Measurements from ENCODE around the gene RAB6B.

Gene RAB6B

DNA sequence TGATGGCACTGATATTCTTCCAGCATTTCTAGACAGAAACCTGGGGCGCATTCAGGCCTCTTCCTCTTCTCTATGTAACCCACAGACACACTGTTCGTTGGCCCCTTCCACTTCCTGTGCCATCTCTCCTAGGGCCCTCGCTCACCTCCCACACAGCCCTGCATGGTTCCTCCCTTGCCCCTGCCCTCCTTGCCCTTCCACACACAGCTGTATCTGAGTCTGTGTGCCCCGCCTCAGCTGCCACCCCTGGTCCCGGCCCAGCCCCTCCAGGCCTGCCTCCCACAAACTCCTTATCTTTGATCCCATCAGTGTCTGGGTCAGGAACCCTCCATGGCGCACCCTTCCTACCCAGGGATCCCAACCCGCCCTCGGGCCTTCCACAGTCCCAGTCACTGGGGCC is 37.9 kb downstream of the RAB6B start:
- no peak for DNase-seq (ENCODE audit: low read depth, low spot score)

DNA sequence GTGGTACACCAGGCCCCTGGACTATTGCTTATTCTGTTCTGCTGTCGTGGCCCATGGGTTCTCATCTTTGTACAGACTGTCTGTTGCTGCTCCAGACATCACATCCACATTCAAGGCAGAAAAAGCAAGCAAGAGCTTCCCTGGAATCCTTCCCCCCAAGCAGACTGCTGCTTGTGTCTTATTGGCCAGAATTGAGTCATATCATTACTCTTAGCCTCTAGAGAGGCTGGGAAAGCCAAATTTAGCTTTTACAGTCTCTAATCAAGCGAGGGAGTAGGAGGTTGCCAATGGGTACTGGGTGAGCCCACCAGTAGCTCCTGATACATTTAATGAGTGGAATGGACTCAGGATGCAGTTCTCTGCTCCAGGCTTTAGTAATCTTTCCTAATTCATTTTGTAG is 39.4 kb downstream of the RAB6B start:
- no peak for DNase-seq (ENCODE audit: low read depth, low spot score)

DNA sequence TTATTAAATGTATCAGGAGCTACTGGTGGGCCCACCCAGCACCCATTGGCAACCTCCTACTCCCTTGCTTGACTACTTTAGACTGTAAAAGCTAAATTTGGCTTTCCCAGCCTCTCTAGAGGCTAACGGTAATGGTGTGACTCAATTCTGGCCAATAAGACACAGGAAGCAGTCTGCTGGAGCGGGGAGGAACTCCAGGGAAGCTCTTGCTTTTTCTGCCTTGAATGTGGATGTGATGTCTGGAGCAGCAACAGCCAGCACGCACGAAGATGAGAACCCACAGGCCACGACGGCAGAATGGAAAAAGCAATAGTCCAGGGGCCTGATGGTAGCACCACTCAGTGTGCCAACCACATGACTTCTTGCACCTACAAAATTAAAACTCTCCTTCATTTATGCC is 39.9 kb downstream of the RAB6B start:
- DNase-seq (ENCODE audit: low read depth, low spot score) = no peak

DNA sequence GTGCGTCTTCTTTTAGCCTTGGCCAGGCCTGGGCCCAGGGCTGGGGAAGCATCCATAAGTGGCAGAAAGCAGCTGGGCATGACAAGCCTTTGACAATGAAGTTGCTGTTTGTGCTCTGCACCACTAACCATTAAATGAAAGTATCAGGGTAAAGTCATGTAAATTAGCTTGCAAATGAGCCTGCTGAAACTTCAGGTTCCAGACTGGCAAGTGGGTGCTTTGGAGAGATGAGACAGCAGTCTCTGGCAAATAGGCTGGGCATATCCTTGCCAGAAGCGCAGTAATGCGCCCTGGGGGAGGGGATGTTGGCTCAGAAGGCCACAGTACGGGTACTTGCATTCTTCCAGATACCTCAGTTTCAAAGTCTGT is 40.7 kb downstream of the RAB6B start:
- no peak for DNase-seq (ENCODE audit: low read depth, low spot score)

DNA sequence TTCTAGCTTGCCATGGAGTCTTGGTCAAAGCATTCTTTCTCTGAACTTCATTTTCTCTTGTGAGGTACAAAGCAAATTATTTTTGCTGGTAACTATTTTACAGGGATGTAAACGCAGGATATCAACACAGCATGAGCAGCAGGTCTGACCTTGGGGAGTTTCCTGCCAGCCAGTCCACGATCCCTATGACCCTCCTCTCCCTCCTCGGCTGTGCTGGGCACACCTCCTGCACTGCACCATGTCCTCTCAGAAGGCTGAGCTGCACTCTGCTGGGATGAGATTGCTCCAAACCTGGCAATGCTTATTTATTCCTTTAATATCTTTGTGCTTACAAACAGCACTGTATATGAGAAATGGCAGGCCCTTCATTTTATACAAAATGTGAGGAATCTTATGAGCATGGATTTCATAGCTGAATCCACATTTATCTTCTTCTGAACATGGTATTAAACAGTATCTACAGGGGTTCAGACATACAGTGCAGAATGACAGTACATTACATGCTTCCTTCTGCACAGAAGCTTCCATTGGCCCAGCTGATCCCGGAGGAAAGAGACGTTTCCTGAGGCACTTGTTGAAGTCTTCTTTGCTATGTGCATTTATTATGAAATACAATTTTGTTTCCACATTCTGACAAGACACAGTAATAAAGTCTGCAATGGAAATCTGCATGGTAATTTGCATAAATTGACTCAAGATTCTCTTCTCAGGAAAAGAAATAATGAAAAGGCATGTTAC is 41.2 kb downstream of the RAB6B start:
- DNase-seq (ENCODE audit: low read depth, low spot score) = no peak

DNA sequence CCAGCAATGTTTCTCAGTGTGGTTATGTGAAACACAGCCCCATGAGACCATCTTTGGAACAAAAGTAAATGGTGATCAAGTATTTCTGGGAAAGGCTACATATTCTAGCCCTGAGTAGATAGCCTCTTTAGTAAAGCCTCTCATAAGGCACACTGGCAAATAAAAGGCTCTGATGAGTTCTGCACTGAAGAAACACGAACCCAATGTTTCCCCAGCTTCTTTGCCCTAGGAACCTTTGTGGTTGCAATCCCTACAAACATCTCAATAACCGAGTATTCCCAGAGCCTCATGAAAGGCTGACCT is 41.8 kb downstream of the RAB6B start:
- DNase-seq (ENCODE audit: low read depth, low spot score) = no peak

DNA sequence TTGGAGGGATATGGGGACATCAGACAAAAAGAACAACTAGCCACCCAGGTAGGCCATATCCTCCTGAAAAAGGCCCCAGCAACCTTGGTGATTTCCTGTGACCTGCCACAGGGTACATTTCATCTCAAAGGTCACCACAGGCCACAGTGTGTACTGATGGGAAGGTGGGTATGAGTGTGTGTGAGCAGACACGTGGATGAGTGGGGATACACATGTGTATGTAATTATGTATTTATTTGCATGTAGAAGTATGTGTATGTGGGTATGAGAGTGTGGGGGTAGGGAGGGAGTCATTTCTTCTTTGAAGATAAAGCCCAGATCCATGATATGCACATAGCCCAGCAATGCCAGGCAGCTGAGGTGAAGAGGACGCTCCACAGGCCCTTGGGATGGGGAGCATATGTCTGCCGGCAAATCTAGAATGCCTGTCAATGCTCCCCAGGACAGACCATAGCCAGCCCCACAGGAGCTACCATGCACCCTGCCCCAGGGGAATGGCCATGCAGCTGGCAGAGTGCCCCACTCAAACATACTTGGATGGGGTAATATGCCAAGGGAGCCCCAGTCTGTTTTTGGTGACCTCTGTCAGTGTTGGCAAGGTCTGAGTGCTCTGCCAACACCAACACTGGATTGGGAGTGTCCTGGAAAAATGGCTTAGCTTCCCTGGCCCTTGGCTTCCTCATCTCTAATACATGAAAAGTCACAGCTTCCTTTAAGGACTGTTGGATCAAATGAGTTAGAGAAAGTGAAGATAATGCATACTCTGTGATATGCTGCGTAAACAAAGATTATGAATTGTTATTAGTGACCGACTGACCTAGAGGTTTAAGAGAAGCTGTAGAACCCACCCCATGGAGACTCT is 42.4 kb downstream of the RAB6B start:
- DNase-seq (ENCODE audit: low read depth, low spot score) = no peak

DNA sequence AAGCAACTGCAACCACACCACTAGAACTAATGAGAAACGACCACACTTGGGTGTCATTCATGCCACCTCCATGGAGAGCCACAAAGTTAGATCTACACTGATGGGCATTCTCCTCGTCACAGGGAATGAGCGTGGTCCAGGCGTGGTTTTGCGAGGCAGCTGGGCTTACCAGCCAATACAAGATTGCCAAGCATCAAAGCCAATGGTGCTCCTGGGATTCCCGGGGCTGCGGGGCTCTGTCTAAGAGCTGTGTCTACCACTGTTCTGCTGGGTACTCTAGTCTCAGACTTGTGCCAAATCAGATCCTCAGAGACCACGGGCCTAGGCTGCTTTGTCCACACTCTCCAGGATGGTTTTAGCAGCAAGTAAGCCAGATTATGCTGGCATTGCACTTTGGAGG is 43.8 kb downstream of the RAB6B start:
- DNase-seq (ENCODE audit: low read depth, low spot score) = no peak

DNA sequence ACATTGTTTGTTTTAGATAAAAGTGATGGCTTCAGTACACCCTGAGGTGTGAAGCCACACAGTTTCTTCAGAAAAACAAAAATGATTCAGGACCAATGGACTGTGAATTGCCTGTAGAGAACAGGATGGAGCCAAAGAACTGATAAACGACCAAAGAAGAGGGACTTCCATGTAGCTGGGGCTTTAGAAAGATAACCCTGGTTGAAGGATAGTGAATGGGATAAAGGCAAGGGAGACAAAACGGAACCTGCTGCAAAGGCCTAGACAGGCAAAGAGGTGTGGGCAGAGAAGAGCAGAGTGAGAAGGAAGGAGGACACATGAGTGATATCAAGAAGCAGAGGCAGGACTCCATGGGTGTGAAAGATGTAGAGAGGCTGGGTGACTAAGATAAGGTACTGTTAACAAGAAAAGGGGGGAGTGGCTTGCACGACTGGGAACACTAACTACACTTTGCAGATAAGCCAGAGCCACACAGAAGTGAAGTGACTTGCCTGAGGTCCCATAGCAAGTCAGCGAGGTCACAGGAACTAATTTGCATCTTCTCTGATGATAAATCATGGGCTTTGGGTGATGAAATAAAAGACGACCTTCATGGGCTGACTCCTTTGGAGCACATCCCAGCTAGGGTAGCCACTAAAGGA is 44.3 kb downstream of the RAB6B start:
- DNase-seq (ENCODE audit: low read depth, low spot score) = no peak

DNA sequence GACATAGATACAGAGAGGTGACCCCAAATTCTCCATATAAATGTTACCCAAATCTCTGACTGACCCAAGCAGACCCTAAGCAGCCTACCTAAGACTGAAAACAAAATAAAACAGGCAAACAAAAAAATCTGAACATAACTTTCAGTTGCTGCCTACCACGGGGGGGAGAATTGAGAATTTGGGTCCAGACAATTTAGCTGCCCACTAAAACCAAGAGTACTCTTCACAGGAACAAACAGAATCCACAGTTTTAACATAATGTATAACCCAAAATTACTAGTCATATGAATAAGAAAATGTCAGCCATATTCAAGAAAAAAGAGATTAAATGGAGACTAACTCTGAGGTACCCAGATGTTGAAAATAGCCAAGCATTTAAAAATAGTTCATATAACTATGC is 45.6 kb downstream of the RAB6B start:
- DNase-seq (ENCODE audit: low read depth, low spot score) = no peak

DNA sequence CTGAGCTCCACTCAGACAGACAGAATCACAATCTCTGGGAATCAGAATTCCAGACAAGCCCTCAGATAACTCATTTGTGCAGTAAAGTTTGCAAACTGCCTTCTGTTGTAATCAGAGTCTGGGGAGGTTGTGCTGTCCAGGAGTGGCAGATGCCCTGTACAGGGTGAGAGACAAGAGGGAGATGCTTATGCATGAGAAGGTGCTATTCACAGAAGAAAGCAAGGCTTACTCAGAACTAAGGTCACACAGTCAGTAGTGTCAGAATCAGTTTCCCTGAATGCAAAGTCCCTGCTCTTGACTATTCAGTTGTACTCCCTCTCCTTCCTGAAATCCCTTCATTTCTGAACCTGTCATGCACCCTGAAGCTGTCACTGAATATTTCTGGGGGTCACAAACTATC is 46.3 kb downstream of the RAB6B start:
- DNase-seq (ENCODE audit: low read depth, low spot score) = no peak

DNA sequence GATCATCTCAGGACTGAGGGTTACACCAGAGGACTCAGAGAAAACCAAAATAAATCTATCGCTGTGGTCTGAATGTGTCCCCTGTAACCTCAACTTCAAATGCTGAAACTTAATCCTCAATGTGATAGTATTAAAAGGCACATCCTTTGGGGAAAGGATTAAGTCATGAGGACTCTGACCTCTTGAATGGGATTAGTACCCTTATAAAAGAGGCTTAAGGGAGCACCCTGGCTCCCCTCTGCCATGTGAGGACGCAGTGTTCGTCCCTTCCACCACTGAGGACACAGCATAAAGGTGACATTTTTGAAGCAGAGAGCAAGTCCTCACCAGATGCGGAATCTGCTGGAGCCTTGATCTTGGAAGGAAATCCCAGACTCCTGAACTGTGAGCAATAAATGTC is 50.6 kb downstream of the RAB6B start:
- no peak for DNase-seq (ENCODE audit: low read depth, low spot score)

DNA sequence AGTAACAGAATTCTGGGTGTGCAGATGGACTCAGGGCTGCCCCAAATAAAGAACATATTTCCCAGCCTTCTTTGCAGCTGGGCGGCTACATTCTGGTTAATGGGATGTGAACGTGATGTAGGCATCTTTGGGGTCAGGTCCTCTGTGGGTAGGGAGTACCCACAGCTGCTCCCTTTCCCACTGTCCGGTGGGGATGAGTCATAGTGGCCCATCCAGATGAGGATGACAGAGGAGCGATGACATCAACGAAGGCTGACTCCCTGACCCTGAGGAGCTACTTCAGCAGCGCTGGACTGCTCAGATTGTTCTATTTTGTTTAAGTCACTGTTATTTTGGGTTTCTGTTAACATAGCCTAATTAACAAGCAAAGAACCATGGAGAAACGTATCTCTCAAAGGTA is 52.0 kb downstream of the RAB6B start:
- DNase-seq (ENCODE audit: low read depth, low spot score) = peak; percentile 33

DNA sequence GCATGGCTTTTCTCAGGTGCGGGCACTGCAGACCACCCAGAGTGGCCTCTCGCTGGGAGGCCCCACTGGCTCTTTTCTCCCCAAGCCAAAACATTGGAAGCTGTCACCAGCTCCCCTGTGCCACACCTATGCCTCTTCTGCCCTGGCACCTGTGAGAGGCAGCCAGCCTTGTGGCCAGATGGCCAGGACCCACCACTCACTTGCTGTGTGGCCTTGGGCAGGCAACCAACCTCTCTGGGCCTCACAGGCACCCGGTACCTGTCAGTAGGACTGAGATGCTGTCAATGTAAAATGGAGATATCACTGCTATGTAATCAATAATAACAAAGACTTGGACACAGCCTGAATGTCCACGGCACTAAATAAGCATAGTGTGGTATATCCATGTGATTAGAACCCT is 53.5 kb downstream of the RAB6B start:
- DNase-seq (ENCODE audit: low read depth, low spot score) = no peak

DNA sequence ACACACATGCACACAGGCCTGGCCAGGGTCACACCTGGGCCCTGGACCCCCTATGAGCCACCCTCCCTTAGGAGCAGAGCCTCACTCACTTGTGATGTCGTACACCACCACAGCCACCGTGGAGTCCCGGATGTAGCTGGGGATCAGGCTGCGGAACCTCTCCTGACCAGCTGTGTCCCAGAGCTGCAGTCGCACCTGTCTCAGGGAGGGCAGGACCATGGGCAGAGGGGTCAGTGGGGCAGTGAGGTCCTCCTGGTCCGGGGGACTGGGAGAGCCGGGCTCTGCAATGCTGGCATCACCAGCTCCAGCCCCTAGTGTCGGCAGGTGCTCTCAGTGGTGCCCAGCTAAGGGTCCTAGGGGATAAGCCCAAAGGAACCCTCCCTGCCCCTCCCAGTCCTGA is 54.5 kb downstream of the RAB6B start:
- no peak for DNase-seq (ENCODE audit: low read depth, low spot score)

DNA sequence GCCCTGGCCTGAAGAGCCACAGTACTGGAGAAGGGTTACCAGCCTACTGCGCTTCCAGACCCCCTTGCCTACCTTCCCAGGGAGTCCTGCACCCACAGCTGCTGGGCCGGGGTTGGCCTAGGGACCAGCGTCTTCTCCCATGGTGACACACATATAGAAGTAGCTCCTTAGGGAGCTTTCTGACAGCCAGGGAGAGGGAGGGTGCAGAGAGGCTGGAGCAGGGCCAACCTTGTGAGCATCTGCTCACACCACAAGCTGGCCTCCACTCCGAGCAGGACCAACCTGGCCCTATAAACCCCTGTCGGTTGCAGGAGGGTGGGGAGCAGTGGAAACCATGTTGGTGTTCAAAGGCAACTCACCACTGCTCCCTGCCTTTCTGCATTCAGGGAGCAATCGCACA is 54.9 kb downstream of the RAB6B start:
- DNase-seq (ENCODE audit: low read depth, low spot score) = no peak

DNA sequence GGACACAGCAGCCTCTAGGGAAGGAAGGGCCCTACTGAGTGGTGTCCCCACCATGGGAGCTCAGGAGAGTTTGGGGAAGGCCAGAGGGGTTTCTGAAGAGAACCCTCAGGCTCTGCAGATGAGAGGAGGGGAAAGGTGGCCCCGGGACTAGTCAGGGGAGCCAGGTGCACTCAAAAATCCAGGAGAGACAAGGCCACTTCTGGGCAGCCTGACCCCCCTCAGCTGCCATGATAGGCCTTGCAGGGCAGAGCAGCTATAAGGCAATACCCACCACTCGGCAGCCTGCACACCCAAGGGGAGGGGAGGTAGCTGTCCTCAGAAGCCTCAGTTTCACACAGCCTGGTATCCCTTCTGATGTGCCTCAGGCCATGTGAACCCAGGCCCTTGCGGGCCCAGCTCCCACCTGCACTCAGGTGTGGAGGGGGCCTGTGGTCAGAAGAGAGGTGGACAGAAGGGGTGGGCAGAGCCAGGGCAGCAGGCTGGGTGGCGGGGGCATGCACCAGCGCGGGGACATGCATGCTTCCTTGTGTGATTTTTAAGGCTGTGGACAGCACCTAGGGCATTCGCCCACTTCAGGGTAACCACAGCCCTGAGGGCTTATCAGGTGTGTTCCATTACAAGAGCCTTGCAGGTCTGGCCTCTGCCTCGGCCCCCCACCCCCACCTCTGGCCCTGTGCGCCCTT is 55.5 kb downstream of the RAB6B start:
- DNase-seq (ENCODE audit: low read depth, low spot score) = no peak

DNA sequence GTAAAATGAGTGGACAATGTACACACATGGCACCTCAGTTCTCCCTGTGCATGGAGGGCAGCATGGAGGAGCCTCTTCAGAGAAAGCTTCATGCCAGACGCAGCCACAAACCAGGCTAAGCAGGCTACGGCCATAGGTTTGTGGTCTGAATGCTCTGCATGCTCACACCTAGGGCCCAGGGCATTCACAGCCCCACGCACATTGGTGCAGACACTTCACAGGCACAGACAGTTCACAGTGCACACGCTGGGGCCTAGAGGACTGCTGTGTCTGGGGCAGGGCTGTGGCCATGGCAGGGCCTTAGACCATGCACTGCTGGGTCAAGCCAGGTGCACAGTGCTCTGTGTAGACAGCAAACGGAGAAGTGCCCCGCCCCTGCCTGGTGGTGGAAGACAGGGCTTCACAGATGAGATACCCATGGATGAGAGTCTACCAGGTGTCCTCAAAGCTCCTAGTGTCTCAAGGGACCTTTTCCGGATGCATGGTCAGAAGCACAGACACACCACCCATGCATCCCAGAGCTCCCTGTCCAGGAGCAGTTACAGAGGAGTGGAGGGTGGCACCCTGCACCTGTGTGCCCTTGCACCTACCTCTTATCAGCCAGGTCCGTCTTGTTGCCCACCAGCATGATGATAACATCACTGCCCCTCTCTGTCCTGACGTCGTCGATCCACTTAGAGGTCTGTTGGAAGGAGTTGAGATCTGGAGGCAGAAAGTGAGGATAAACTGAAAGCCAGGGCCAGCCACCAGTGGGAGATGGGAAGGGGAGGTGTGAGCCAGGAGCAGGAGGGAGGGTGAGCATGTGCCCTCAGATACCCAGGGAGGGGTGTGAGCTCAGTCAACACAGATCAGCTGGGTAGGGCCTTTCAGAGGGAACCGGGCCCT is 56.5 kb downstream of the RAB6B start:
- DNase-seq (ENCODE audit: low read depth, low spot score) = no peak

DNA sequence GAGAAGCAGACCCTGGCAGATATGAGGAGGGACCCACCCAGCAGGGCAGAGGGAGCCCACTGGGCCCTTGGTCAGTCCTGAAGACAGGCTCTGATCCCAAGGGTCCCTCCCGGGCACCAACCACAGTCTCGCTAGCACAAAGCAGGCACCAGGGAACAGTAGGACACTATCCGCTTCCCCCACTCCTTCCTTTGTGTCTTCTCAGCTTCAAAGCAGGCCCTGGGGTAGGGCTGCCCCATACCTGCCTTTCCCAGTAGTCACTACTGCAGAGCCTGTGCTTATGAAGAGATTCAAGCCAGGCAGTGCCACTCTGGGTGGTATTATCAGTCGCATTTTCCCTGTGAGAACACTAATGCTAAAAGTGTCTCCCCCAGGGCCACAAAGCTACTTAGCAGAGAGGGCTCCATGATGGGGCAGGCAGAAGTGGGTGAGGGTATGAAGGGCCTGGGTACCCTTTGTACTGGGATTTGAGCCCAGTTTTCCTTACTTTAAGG is 57.3 kb downstream of the RAB6B start:
- no peak for DNase-seq (ENCODE audit: low read depth, low spot score)

DNA sequence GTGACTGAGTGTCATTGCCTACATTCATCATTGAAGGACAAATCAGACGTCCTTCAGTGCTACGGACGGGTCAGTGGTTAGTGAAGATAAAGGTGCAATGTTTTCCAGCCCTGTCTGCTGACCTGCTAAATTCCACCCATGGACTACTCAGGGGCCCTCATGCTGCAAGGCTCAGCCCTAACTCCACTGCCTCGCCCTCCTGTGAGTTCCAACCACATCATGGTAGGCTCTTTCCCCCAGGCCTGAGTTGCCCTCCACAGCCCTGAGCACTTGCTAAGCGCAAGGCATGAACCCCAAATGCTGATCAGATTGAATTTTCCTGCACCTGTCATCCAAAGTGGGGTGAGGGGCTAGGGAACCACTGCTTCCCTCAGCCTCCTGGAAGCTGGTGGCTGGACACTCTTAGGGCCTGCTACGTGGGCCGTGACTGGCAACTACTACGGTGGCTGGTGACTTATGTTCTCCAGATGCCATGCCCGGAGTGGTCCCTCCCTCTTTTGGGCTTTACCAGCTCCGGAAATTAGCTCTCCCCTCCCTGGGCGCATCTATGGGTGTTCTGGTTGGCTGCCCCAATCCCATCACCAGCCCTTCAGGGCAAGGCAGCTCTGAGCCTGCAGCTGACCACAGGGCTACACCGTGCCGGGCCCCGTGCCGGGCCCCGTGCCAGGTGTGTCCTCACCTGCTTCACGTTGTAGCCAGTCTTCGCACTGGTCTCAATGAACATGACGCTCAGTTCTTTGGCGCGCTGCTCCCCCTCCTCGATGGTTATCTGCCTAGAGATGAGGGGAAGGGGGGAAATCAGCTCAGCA is 58.0 kb downstream of the RAB6B start:
- no peak for DNase-seq (ENCODE audit: low read depth, low spot score)

All from smooth muscle cell of the brain vasculature (primary cell).